ENCODE measurements around the gene UACA.

DNA sequence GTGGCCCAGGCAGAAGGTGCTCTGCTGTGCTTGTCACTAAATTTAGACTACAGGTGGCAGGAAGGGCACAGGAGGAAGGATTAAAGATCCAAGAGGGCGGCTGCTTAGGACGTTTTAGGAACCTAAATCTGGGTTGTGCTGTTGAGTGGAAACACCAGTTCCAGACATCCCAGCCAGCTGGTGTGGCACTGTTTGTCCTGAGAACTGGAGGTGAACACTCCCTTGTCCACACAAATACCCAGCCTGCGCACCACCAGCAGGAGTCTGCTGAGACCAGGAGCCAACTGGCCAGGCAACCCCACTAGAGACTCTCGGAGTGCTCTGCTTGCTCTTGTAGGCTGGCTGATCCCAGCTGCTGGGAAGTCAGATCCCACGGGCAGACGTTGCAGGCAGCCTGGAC, 30.3 kb upstream of the UACA start:
- TF ChIP-seq, protein P1, sequence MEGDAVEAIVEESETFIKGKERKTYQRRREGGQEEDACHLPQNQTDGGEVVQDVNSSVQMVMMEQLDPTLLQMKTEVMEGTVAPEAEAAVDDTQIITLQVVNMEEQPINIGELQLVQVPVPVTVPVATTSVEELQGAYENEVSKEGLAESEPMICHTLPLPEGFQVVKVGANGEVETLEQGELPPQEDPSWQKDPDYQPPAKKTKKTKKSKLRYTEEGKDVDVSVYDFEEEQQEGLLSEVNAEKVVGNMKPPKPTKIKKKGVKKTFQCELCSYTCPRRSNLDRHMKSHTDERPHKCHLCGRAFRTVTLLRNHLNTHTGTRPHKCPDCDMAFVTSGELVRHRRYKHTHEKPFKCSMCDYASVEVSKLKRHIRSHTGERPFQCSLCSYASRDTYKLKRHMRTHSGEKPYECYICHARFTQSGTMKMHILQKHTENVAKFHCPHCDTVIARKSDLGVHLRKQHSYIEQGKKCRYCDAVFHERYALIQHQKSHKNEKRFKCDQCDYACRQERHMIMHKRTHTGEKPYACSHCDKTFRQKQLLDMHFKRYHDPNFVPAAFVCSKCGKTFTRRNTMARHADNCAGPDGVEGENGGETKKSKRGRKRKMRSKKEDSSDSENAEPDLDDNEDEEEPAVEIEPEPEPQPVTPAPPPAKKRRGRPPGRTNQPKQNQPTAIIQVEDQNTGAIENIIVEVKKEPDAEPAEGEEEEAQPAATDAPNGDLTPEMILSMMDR (IDR thresholded peaks at IDR 0.05 in 4 of 5, conservative IDR thresholded peaks at IDR 0.05 in 1 of 5), result no peak
- no peak for TF ChIP-seq POLR2A (IDR thresholded peaks at IDR 0.05)
